ENCODE data around the gene PLEKHA1. TPM values are rescaled to one million over a fixed set of nuclear protein-coding genes. Genes with fewer than 3 reads are reported as not detected.

PLEKHA1 gene
- total RNA-seq, 1 donor from 2014 or later = 27.9 TPM

DNA sequence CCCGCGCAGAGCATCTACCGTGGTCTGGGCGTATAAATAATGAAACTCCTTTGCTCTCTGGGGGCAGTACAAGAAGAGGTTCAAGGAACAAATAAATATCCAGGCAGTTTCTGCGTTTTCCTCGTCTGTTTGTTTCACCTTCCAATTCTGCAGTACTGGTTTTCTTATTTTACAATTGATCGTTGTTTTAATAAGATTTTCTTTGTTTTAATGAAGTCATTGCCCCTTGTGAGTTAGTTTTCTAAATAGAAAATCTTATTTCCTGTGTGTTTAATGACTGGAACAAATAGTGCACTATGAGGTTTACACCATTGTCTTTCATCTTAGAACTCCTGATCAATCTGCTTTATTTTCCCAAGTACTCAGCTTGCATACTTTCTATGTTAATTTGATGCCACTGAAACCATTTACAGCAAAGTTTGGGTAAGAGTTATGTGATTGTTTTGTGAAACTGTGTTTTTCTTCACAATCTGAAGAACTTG is 1.2 kb downstream of the PLEKHA1 start:
- no peak for DNase-seq (ENCODE audit: low spot score)

DNA sequence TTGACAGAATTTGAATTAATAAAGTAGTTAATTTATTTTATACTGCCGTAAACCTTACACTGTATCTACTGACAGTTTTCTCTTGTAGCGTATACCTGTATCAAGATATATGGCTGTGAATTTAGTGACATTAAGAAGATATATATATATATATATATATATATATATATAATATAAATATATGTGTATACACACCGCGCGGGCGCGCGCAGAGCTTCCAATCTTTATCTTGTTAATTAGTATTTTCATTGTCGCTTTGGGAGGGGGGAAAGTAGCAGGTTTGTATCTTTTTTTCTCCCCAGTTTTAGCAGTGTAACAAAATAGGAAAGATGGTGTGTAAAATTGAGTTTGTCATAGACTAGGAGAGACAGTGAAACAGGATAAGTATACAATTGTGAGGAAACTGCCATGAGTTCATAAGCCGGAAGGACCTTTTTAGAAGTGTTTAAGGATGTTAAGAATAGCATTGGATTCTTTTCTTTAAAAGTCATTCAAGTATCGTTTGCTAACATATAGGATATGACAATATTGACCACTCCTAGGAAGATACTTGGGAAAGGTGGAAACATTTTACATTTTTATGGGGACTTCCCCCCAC is 2.0 kb downstream of the PLEKHA1 start:
- DNase-seq (ENCODE audit: low spot score) = no peak

DNA sequence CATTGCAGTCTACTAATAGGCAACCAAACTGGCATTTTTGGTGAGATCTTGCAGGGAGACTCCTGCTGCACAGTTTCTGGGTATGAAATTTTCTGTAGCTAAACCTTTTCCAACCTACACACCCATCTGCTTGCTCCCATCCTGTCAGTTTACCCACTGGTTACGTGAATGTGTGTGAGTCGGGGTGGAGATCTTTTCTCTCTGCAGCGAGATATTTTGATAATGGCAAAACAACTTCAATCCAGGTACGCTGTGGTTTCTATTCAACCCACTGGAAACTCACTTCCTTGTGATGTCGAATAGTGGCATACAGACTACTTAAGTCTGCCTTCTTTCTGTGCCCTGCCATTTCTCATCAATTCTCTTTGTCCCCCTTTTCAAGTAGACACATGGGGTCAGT is 4.5 kb downstream of the PLEKHA1 start:
- DNase-seq (ENCODE audit: low spot score) = no peak

DNA sequence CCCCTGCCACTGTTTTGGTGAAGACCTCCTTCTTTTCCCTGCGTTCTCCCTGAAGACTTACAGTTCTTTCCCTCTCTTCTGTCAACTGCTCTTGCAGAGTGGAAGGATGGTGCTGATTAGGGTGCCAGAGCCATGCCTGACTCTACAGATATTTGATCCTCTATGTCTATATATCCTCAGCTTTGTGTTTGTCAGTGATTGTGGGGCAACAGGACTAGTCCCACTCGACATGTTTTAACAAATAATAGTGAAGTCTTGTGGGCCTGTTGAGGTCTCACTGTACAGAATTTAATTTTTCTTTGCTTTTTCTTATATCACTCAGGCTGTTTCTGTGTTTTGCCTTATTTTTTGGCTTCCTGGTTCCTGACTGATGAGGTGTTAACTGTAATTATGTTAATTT is 5.0 kb downstream of the PLEKHA1 start:
- DNase-seq (ENCODE audit: low spot score) = no peak

DNA sequence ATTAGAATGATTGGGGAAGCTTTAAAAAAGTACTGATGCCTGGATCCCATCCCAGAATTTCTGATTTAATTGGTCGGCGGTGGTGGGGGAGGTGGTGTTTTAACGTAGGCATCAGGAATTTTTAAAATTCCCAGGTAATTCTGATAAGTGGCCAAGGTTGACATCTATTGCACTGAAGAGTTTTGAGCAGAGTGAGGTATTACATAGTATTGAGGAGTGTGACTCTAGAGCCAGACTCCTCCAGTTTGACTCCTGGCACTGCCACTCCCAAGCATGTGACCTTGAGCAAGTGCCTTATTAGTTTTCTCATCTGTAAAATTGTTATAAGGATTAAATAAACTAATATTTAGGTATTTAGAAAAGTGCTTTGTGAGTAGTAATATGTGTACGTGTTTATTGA is 6.2 kb downstream of the PLEKHA1 start:
- no peak for DNase-seq (ENCODE audit: low spot score)

DNA sequence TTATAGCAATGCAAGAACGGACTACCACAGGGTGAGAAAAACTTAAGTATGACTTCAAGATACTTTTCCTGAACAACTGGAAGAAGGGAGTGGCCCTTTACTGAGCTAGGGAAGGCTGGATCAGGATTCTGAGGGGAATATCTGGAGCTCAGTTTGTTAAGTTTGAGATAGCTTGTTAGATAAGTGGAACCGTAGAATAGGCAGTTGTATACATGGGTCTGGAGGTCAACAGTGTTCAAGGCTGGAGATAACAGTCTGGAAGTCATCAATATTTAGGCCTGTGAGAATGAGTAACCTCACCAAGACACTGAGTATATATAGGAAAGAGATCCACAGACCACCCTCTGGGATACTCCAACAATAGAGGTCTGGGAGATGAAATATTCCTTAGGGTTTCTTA is 7.2 kb downstream of the PLEKHA1 start:
- DNase-seq (ENCODE audit: low spot score) = no peak

DNA sequence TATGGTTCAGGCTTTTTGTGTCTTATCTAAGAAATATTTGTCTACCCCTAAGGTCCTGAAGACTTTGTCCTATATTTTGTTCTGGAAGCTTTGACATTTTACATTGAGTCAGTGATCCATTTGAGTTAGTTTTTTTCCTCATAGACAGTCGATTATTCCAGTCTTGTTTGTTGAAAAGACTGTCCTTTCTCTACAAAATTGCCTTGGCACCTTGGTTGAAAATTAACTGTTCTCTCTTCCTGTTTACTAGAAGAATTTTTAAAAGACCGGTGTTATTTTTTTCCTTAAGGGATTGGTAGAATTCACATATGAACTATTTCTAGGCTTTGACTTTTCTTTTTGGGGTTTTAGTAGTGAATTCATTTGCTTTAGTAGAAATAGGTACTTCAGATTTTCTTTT is 12.0 kb downstream of the PLEKHA1 start:
- no peak for DNase-seq (ENCODE audit: low spot score)

DNA sequence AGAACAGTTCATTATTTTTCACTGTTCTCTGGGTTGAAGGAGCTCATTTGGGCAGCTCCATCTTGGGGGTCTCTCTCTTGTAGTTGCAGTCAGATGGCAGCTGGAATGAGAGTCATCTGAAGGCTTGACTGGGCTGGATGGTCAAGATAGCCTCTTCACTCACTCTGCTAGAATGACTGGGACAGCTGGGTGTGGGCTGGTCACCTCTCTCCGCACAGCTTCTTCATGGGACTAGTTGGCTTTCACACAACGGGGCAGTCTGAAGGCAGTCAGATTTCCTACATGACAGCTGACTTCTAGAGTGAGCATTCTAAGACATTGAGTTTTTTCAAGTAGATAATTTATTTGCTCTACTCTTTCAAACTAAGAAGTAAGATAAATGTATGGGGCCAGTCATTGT is 13.1 kb downstream of the PLEKHA1 start:
- no peak for DNase-seq (ENCODE audit: low spot score)

DNA sequence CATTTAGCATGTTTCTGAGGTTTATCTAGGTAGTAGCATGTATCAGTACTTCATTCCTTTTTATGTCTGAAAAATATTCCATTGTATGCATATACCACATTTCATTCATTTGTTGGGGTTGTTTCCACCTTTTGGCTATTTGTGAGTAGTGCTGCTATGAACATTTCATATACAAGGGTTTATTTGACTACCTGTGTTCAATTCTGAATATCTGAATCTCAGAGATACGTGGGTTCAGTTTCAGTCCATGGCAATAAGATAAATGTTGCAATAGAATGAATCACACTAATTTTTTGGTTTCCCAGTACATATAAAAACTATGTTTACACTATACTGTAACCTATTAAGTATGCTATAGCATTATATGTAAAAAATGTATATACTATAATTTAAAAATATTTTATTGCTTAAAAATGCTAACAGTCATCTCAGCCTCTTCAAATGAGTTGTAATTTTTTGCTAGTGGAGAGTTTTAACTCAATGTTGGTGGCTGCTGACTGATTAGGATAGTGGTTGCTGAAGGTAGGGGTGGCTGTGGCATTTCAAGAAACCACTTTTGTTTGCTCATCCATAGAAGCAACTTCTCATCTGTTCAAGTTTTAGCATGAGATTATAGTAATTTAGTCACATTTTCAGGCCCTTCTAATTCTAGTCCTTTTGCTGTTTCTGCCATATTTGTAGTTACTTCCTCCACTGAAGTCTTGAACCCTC is 13.9 kb downstream of the PLEKHA1 start:
- DNase-seq (ENCODE audit: low spot score) = no peak

DNA sequence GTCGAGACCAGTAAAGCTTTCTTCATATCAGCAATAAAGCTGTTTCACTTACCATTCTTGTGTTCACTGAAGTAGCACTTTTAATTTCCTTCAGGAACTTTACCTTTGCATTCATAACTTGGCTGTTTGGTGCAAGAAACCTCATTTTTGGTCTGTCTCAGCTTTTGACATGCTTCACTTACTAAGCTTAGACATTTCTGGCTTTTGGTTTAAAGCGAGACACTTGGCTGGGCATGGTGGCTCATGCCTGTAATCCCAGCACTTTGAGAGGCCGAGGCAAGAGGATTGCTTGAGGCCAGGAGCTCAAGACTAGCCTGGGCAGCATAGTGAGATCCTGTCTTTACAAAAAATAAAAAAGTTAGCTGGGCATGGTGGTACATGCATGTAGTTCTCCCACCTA is 15.8 kb downstream of the PLEKHA1 start:
- DNase-seq (ENCODE audit: low spot score) = no peak

DNA sequence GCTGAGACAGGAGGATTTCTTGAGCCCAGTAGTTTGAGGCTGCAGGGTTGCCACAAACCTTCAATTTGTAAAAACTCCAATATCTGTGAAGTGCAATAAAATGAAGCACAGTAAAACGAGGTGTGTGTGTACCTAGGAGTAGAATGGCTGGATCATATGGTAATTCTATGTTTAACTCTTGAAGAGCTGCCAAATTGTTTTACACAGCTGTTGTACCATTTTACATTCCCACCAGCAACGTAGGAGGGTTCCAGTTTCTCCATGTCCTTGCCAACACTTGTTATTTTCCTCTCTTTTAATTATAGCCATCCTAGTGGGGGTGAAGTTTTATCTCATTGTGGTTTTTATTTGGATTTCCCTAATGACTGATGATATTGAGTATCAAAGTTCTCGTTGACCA is 16.2 kb downstream of the PLEKHA1 start:
- DNase-seq (ENCODE audit: low spot score) = no peak

DNA sequence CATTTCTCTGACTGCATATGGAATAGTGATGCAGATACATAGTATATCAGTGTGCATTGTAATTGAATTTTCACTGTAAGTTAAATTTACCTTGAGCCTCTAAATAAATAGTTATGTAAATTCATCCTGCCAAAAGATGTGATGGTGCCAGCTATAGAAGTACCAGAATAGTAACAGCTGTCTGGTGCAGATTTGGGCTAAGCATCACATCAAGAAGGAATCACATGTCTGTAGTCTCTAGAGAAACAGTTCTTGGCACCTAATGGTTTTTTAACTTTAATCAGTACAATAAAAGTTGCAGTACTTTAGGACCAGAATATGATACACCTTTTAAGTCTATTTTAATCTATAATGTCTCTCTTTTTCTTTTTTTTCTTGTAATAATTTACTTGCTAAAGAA is 17.4 kb downstream of the PLEKHA1 start:
- no peak for DNase-seq (ENCODE audit: low spot score)

DNA sequence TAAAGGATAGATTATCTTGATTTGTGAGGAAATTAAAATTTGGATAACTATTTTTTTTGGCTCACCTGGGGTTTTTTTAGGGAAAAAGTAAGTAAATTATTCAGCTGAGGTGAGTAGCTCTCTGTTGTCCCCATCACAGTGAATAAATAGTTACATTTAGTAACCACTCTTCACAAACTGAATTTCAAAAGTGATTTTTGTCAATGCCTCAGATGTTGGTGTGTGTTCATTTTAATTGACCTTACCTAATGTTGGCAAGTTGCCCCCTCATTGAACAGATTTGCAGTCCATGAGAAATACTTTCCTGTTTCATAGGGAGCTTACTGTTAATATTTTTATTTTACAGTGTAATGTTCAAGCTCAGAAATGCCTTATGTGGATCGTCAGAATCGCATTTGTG is 18.3 kb downstream of the PLEKHA1 start:
- DNase-seq (ENCODE audit: low spot score) = no peak

DNA sequence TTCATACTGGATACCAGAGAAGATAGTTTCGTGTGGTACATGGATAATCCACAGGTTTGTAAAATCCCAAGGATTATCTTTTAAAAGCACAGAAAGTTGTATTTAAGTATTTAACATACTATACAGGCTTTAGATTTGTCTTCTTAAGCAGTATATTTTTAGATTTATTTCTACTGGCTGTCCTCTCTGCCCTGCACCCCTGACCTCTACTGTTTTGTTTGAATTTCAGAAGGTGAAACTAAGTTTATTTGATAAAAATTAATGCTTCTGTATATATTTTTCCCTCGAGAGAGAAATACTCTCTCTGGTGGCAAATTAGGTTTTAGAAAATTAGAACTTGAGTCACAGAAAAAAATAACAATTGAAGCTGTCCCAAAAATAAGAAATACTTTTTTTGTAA is 18.8 kb downstream of the PLEKHA1 start:
- DNase-seq (ENCODE audit: low spot score) = no peak

DNA sequence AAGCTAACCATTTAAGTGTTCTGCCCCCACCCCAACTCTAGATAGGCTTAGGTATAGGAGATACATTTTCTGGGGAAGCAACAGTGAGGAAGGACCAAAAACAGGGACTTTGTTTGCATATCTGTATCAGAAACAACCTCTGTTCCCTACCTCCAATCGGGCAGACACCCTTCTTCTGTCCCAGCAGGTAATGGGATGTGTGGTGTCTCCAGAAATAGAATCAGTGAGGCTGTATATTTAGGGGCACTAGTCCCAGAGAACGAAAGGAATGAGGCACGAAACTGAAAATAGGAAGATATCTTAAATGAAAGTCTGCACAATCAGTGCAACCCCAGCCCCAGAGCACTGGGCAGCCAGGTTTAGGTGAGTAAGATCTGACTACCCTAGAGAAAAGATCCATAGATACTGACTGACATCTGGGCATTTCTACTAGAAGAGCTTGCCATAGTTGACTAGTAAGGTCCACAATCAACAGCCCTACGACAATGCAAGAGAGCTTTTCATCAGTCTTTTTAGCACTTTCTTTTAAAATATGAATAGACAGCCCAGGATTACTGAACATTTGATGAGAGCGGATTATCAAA is 28.1 kb downstream of the PLEKHA1 start:
- DNase-seq (ENCODE audit: low spot score) = no peak

DNA sequence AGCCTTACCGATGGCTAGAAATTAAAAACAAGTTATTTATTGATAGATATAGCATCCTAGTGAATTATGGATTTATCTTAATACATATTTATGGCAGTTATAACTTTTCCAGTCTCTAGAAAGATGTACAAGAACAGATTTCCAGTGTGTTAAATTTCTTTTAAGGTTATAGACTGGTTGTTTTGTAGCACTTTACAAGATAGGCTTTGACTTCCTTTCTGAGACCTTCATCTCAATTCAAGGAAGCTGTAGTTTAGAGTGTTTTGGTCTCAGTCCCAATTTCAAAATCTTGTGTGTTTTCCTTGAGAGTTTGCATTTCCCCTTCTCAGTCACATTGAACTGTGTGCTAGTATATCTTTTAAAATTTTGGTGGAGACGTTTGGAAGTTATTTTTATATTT is 30.1 kb downstream of the PLEKHA1 start:
- no peak for DNase-seq (ENCODE audit: low spot score)

DNA sequence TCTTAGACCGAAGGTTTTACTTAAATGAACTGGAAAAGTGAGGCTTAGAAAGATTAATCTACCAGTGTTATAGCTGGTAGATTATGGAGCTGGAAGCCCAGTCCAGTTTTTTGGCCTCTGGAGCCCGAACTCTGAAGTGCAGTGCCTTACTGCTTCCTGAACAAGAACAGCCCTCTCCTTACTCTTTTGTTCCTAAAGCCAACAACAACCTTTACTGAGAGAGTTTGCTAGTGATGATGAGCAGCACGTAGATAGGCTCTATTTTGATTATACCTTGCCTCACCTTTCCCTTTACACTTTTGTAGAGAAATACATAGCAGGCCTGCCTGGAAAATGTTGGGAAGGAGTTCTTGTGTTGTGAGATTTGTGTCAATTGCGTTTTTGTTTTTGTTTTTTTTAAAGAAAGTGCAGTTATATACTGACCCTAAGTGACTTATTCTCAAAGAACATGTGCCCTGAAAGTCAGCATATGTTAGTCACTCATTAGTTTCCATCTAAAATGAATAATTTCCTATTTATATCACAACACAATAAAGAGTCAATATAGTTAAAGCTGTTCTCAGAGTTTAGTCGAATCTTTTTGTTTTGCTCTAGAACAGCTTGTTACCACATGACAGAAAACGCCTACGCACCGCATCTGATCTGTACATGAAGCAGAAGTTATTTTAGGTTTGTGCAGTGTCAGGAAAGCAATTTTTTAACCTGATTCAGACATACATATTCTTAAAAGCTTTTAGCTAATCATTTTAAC is 33.0 kb downstream of the PLEKHA1 start:
- no peak for DNase-seq (ENCODE audit: low spot score)

DNA sequence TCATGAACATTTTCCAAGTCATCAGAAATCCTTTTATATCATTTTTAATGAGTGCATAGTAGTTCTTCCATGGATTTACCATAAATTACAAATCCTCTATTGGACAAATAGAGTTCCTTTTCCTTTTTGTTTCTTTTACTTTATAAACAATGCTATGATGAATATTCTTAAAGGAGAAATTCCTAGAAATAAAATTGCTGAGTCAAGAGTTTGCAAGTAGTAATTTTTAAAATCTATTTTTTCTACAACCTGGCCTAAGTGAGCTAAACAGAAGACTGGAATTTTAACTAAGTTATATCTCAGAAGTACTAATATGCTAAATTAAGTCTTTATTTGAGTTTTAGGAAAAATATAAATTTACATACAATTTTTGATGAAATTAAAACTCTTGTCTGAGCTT is 38.8 kb downstream of the PLEKHA1 start:
- DNase-seq (ENCODE audit: low spot score) = no peak

DNA sequence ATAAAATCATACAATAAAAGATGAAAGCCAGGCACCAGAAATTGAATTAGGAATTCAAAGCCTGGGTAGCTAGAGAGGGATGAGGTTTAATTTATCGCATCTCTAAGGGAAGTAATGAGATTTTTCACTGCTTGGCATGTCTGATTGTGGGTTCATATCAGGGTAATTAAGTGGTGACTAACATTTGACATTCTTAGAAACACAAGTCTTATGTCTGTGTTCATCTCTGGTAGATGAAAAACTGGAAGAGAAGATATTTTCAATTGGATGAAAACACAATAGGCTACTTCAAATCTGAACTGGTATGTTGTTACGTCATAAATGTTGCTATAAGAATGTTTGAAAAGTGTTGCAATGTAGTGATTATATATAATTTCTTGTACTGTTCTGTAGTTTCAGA is 43.2 kb downstream of the PLEKHA1 start:
- DNase-seq (ENCODE audit: low spot score) = no peak

DNA sequence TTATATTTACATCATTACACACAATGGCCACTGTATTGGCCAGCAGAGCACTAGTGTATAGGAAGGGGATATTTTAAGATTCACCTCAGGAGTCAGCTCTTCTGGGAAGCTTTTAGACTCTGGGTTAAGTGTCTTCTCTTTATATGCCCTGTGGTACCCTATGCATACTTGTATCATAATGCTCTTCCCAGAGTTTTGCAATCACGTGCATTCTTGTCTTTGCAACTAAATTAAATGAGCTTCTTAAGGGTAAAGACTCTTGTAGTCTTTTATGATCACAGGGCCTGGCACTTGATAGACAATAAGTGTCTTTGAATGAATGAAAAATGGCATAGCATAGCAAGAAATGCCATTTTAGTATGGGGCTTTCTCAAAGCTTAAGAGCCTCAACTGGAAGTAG is 44.5 kb downstream of the PLEKHA1 start:
- no peak for DNase-seq (ENCODE audit: low spot score)

DNA sequence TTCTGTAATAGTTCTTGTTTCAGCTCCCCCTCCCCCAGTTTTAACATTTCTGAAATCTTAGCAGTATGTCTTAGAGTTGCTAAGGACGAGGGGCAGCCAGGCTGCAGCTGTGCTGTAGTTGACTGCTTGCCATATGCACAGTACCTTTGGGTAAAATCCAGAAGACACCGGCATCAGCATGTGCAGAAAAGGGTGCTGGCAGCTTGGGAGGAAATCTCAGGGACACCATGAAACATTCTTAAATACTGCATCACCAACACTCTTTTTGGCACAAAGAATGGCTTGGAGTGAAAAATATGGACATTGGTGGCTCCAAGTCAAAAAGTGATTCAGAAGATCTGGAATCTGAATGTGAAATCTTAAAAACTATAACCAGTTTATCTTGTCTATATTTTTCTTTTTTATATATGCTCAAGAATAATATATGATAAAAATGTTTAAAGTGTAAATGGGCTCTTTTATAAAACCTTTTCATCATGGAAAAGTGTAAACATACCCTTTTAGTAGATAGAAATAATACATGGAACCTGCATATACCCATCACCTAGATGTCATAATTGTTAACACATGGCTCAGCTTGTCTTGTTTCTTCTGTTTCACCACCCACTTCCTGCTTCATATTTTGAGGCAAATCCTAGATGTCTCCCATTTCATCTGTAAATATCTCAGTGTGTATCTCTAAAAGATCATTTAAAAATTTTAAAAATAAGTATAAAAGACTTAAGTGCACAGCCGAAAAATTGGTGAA is 45.5 kb downstream of the PLEKHA1 start:
- DNase-seq (ENCODE audit: low spot score) = no peak

DNA sequence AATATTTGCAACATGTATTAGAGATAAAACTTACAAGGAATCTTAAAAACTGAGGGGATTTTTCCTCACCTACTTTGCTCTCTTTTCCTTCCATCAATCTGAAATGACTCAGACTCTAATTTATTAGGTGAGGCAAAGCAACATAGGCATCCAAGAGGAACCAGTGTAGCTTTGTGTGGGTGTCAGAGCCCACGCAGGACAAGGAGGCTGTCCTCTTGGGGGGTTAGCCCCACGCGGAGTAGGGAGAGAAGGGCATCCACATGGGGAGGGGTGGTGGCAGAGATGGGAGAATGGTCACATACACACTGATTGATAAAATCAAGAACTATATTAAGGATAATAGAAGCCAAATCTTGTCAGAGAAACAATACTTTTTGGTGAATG is 46.1 kb downstream of the PLEKHA1 start:
- no peak for DNase-seq (ENCODE audit: low spot score)
